Parathyroid adenoma (tissue), 2 donors: ENCODE data around the gene KCNH5.

Source experiments
- H2AFZ ChIP-seq: fragments of 300-600 bp; sonication (generic); one replicate; pipeline ENCODE4 v1.7.0; 2017; ENCODE audit warnings: antibody characterized with exemption, mild to moderate bottlenecking
- H3K27ac ChIP-seq: fragments of 300-600 bp; sonication (generic); one replicate; pipeline ENCODE4 v1.7.0; 2017
- H3K27me3 ChIP-seq: fragments of 300-600 bp; sonication (generic); one replicate; pipeline ENCODE4 v1.7.0; 2017; ENCODE audit warnings: low read length; ENCODE audit not compliant: control insufficient read depth, insufficient read depth
- H3K36me3 ChIP-seq: fragments of 300-600 bp; sonication (generic); one replicate; pipeline ENCODE4 v1.7.0; 2017; ENCODE audit warnings: low read length; ENCODE audit not compliant: control insufficient read depth, insufficient read depth
- H3K4me1 ChIP-seq: fragments of 300-600 bp; sonication (generic); one replicate; pipeline ENCODE4 v1.7.0; 2017; ENCODE audit warnings: control low read depth
- H3K4me2 ChIP-seq: fragments of 300-600 bp; sonication (generic); one replicate; pipeline ENCODE4 v1.7.0; 2017; ENCODE audit warnings: low read length
- H3K4me3 ChIP-seq: fragments of 300-600 bp; sonication (generic); one replicate; pipeline ENCODE4 v1.7.0; 2017; ENCODE audit warnings: low read depth, low read length
- H3K79me2 ChIP-seq: fragments of 300-600 bp; sonication (generic); one replicate; pipeline ENCODE4 v1.7.0; 2017; ENCODE audit warnings: control low read depth
- H3K9ac ChIP-seq: fragments of 300-600 bp; sonication (generic); one replicate; pipeline ENCODE4 v1.7.0; 2017; ENCODE audit warnings: mild to moderate bottlenecking
- H3K9me3 ChIP-seq: fragments of 300-600 bp; sonication (generic); one replicate; pipeline ENCODE4 v1.7.0; 2017; ENCODE audit warnings: low read length; ENCODE audit not compliant: control insufficient read depth
- TF ChIP-seq, protein P1 (sequence below): fragments of 300-600 bp; sonication (generic); IDR thresholded peaks from one replicate; pipeline ENCODE4 v1.7.0; 2017; ENCODE audit warnings: antibody characterized with exemption, mild to moderate bottlenecking
- donor health status: primary hyperparathyroidism.

KCNH5 gene

DNA sequence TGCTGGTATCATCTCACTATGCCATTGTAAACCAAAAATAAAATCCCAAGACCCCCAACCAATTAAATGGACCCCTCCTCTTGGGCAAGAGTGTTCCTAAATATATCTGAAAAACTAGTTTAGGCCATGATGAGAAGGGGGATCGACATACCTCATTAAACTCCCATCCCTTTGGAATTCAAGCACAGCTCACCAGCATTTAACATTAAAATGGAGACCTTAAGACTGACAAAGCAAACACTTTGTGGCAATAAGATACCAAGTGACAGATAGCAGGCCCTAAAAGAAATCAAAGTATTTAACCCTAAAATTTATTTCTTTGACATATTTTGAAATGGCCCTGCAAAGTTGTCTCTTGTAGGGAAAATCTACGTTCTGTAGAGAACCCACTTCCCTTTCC lies 387.9 kb downstream of the KCNH5 start:
- H3K79me2 ChIP-seq = no peaks in the 10 kb centered on the region
- H3K4me3 ChIP-seq = no peak overlapping the region
- H3K9ac ChIP-seq = no peak overlapping the region
- no peaks in the 10 kb centered on the region for H3K4me1 ChIP-seq
- H3K4me2 ChIP-seq = no peak overlapping the region
- H3K9me3 ChIP-seq = no peaks in the 10 kb centered on the region
- no peaks in the 10 kb centered on the region for H3K27me3 ChIP-seq
- H3K36me3 ChIP-seq = no peaks in the 10 kb centered on the region
- H3K27ac ChIP-seq = no peak overlapping the region
- no peak overlapping the region for H2AFZ ChIP-seq
- TF ChIP-seq, protein P1, sequence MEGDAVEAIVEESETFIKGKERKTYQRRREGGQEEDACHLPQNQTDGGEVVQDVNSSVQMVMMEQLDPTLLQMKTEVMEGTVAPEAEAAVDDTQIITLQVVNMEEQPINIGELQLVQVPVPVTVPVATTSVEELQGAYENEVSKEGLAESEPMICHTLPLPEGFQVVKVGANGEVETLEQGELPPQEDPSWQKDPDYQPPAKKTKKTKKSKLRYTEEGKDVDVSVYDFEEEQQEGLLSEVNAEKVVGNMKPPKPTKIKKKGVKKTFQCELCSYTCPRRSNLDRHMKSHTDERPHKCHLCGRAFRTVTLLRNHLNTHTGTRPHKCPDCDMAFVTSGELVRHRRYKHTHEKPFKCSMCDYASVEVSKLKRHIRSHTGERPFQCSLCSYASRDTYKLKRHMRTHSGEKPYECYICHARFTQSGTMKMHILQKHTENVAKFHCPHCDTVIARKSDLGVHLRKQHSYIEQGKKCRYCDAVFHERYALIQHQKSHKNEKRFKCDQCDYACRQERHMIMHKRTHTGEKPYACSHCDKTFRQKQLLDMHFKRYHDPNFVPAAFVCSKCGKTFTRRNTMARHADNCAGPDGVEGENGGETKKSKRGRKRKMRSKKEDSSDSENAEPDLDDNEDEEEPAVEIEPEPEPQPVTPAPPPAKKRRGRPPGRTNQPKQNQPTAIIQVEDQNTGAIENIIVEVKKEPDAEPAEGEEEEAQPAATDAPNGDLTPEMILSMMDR = no peak

DNA sequence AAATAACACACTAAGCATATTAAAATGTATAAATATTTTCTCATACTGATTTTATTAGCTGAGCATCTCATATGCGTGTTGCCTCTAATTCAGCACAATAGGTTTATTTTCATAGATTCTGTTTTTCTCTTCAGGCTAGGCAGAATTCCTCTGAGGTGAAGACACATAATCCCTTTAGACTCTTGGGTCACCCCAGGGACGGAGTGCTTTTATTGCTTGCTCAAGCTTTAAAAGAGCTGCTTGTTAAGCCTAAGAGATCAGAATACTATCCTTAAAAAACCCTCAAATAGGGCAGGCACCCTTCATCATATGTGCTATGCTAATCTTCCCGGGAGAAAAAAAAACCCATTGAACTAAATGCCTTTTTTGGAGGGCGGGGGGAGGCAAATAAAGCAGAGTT lies 390.1 kb downstream of the KCNH5 start:
- Histone ChIP-seq H3K9me3 (no peaks in the 10 kb centered on the region), H3K4me1 (no peaks in the 10 kb centered on the region)

DNA sequence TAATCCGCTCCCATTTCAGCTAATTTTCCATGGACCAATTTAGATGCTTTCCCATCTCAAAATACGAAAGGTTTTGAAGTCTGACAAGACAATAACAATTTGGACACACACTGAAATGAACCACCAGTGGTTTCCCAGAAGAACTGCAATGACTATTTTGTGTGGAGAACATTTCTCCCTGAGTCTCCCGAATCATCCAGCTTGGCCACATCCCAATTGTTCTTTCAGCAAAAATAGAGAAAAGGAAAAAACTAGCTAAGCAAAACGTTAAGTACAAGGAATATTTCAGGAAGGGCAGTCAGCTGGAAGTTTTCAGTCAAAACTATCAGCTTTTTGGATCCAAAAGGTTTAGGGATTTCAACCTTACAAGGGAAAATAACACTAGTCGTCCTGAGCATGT lies 390.6 kb downstream of the KCNH5 start:
- Histone ChIP-seq H3K36me3 (no peaks in the 10 kb centered on the region), H3K79me2 (no peaks in the 10 kb centered on the region), H3K4me3 (no peak overlapping the region), H3K27ac (no peak overlapping the region), H3K9me3 (no peaks in the 10 kb centered on the region), H3K9ac (no peak overlapping the region), H2AFZ (no peak overlapping the region), H3K4me2 (no peak overlapping the region), H3K27me3 (no peaks in the 10 kb centered on the region), H3K4me1 (no peaks in the 10 kb centered on the region)
- TF ChIP-seq, protein P1 = no peak

More for the DNA sequence above, 390.1 kb downstream of the KCNH5 start:
- Histone ChIP-seq H3K4me3 (no peak overlapping the region), H3K79me2 (no peaks in the 10 kb centered on the region), H2AFZ (no peak overlapping the region), H3K36me3 (no peaks in the 10 kb centered on the region), H3K27me3 (no peaks in the 10 kb centered on the region), H3K9ac (no peak overlapping the region), H3K27ac (no peak overlapping the region), H3K4me2 (no peak overlapping the region)
- TF ChIP-seq, protein P1 = no peak
